Right atrium auricular region (tissue), 2 donors: ENCODE measurements around the gene FHIT. TPM values are rescaled to one million over a fixed set of nuclear protein-coding genes. Genes with fewer than 3 reads are reported as not detected.

ENCODE experiments used
- DNase-seq: peaks from one replicate; pipeline ENCODE4 v3.0.0-alpha.2; 2019; ENCODE audit warnings: low spot score
- H3K27ac ChIP-seq, 2 donors: fragments of 200-600 bp; sonication (generic); 1 replicate in 1 of 2; 2 replicates in 1 of 2; pipeline ENCODE4 v1.5.1; 2016 to 2019
- H3K27me3 ChIP-seq, 2 donors: fragments of 200-600 bp; sonication (generic); one replicate each; pipeline versions ENCODE4 v1.5.1 to v1.6.0; 2017 to 2019
- H3K36me3 ChIP-seq: fragments of 200-600 bp; sonication (generic); one replicate; pipeline ENCODE4 v1.5.1; 2016
- H3K4me1 ChIP-seq, 2 donors: fragments of 200-600 bp; sonication (generic); one replicate each; pipeline versions ENCODE4 v1.5.1 to v1.6.0; 2017 to 2019
- H3K4me3 ChIP-seq, 2 donors: fragments of 200-600 bp; sonication (generic); 1 replicate in 1 of 2; 2 replicates in 1 of 2; pipeline ENCODE4 v1.5.1; 2017 to 2019; ENCODE audit warnings: mild to moderate bottlenecking in 1 of 2, moderate library complexity in 1 of 2
- H3K9me3 ChIP-seq, 2 donors: fragments of 200-600 bp; sonication (generic); one replicate each; pipeline ENCODE4 v1.5.1; 2019
- total RNA-seq, 2 donors: library from RNA; depleted of rRNA; stranded (reverse); fragments of >200 nt; gene quantifications; one replicate each; pipeline ENCODE4 v1.1.0, GENCODE V29; 2016
- TF ChIP-seq, protein P1 (sequence below), 2 donors: fragments of 200-600 bp; sonication (generic); IDR thresholded peaks; one replicate each; pipeline ENCODE4 v1.5.1; 2019; ENCODE audit warnings: antibody characterized with exemption in 2 of 2

FHIT gene
- total RNA-seq, 2 donors from 2014 or later: 10.4 to 11.0 TPM

DNA sequence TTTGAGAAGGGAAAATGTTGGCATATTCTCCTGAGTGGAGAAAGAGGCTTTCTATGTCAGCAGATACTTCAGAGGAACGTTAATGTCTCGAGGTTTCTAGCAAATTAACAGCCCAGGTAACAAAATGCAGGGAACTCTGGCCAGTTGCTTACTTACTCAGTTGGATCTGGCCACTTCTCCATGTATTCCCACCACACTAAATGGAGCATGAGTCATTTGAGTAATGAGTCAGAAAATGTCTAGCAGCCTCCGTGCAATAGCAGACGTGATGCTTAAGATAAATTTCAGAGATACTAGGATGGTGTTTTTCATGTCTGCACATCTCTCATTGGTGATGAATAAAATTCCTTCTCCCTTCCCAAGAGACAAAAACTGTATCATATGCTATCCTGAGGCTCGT is 671.5 kb downstream of the FHIT start:
- H3K27ac ChIP-seq: no peak overlapping the region
- TF ChIP-seq, protein P1, sequence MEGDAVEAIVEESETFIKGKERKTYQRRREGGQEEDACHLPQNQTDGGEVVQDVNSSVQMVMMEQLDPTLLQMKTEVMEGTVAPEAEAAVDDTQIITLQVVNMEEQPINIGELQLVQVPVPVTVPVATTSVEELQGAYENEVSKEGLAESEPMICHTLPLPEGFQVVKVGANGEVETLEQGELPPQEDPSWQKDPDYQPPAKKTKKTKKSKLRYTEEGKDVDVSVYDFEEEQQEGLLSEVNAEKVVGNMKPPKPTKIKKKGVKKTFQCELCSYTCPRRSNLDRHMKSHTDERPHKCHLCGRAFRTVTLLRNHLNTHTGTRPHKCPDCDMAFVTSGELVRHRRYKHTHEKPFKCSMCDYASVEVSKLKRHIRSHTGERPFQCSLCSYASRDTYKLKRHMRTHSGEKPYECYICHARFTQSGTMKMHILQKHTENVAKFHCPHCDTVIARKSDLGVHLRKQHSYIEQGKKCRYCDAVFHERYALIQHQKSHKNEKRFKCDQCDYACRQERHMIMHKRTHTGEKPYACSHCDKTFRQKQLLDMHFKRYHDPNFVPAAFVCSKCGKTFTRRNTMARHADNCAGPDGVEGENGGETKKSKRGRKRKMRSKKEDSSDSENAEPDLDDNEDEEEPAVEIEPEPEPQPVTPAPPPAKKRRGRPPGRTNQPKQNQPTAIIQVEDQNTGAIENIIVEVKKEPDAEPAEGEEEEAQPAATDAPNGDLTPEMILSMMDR (IDR thresholded peaks at IDR 0.05): no peak

DNA sequence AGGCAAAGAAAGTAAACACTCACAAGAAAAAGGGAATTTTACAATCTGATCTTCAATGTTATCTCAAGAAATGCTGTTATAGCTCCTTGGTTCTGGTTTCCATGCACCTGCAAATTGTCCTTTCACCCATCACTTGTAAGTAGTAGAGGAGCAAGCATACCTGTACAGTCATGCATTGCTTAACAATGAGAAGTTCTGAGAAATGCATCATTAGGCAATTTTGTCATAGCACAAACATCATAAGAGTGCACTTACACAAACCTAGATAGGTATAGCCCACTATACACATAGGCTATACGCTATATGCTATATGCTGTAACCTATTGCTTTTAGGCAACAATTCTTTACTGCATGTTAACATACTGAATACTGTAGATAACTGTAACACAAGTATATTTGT is 672.3 kb downstream of the FHIT start:
- Histone ChIP-seq H3K36me3 (no peaks in the 10 kb centered on the region), H3K9me3 (no peaks in the 10 kb centered on the region), H3K4me3 (no peak overlapping the region), H3K4me1 (no peaks in the 10 kb centered on the region), H3K27me3 (no peaks in the 10 kb centered on the region), H3K27ac (no peak overlapping the region)
- DNase-seq: no peak
- TF ChIP-seq, protein P1 (IDR thresholded peaks at IDR 0.05): no peak

More for the DNA sequence above, 671.5 kb downstream of the FHIT start:
- no peaks in the 10 kb centered on the region for H3K27me3 ChIP-seq
- H3K9me3 ChIP-seq: no peaks in the 10 kb centered on the region
- DNase-seq: no peak
- no peaks in the 10 kb centered on the region for H3K36me3 ChIP-seq
- no peak overlapping the region for H3K4me3 ChIP-seq
- H3K4me1 ChIP-seq: no peaks in the 10 kb centered on the region

GRCh38 chr3:60577601-60578000 is 673.7 kb downstream of the FHIT start:
- no peak overlapping the region for H3K27ac ChIP-seq
- H3K9me3 ChIP-seq: no peaks in the 10 kb centered on the region
- H3K4me1 ChIP-seq: no peaks in the 10 kb centered on the region
- no peaks in the 10 kb centered on the region for H3K27me3 ChIP-seq
- no peak for DNase-seq
- TF ChIP-seq, protein P1 (IDR thresholded peaks at IDR 0.05): no peak
- H3K4me3 ChIP-seq: no peak overlapping the region
- no peaks in the 10 kb centered on the region for H3K36me3 ChIP-seq

GRCh38 chr3:60575718-60576272 is 675.5 kb downstream of the FHIT start:
- no peak overlapping the region for H3K27ac ChIP-seq
- H3K36me3 ChIP-seq: no peaks in the 10 kb centered on the region
- TF ChIP-seq, protein P1 (IDR thresholded peaks at IDR 0.05): no peak
- no peak for DNase-seq
- H3K4me1 ChIP-seq: no peaks in the 10 kb centered on the region
- no peak overlapping the region for H3K4me3 ChIP-seq
- H3K9me3 ChIP-seq: no peaks in the 10 kb centered on the region
- H3K27me3 ChIP-seq: no peaks in the 10 kb centered on the region

GRCh38 chr3:60574046-60574769 is 677.0 kb downstream of the FHIT start:
- DNase-seq: no peak
- TF ChIP-seq, protein P1 (IDR thresholded peaks at IDR 0.05): no peak
- Histone ChIP-seq H3K9me3 (no peaks in the 10 kb centered on the region), H3K4me1 (no peaks in the 10 kb centered on the region), H3K4me3 (no peak overlapping the region), H3K36me3 (no peaks in the 10 kb centered on the region), H3K27ac (no peak overlapping the region), H3K27me3 (no peaks in the 10 kb centered on the region)
